T-cell (primary cell): Measurements from ENCODE around the gene PARD3B. TPM values are rescaled to one million over a fixed set of nuclear protein-coding genes. Genes with fewer than 3 reads are reported as not detected.

Experiments
- ATAC-seq, 4 experiments: fragments of 200-7000 bp in 3 of 4; fragments of 150-1000 bp in 1 of 4; cut with Tn5 transposase; replicated peaks in 1 of 4; 1 replicate in 3 of 4; 2 replicates in 1 of 4; pipeline ENCODE4 v1.10.0; 2021; ENCODE audit warnings: moderate library complexity in 3 of 4, mild to moderate bottlenecking in 2 of 4, moderate number of reproducible peaks in 1 of 4
- CTCF ChIA-PET, 2 donors: fragments of 300-600 bp; sonication (Branson Sonifier 250); formaldehyde crosslinking; loops; one replicate each; lab custom pipeline; 2022; ENCODE audit warnings: antibody characterized with exemption in 2 of 2; lab: Charles Lee
- POLR2A ChIA-PET, 2 donors: fragments of 300-600 bp; sonication (Branson Sonifier 250); formaldehyde crosslinking; loops; one replicate each; lab custom pipeline; 2022; ENCODE audit warnings: antibody characterized with exemption in 2 of 2; lab: Charles Lee
- DNase-seq, 35 experiments: peaks; one replicate each; pipeline versions ENCODE4 v3.0.0 to v3.0.0-alpha.2; 2013 to 2023
- H3K27ac ChIP-seq: one replicate; pipeline ENCODE4 v1.5.1; 2013; ENCODE audit warnings: low read length
- H3K27me3 ChIP-seq, 2 experiments: replicated peaks in 1 of 2; 1 replicate in 1 of 2; 2 replicates in 1 of 2; pipeline versions ENCODE4 v1.6.1 to v1.7.0; 2013; ENCODE audit warnings: low read length in 1 of 2, mixed read lengths in 1 of 2; ENCODE audit not compliant: control insufficient read depth in 2 of 2, insufficient read depth in 2 of 2; ENCODE audit errors: extremely low read depth in 1 of 2
- H3K36me3 ChIP-seq, 2 donors: 1 replicate in 1 of 2; 2 replicates in 1 of 2; pipeline versions ENCODE4 v1.6.1 to v1.7.0; 2013; ENCODE audit warnings: low read length in 1 of 2; ENCODE audit not compliant: control insufficient read depth in 2 of 2, insufficient read depth in 1 of 2; ENCODE audit errors: extremely low read depth in 1 of 2
- H3K4me1 ChIP-seq, 2 experiments: 1 replicate in 1 of 2; 2 replicates in 1 of 2; pipeline versions ENCODE4 v1.6.1 to v1.7.0; 2013; ENCODE audit warnings: low read length in 2 of 2, mixed read lengths in 1 of 2; ENCODE audit not compliant: insufficient read depth in 2 of 2, control insufficient read depth in 1 of 2; ENCODE audit errors: extremely low read depth in 1 of 2
- H3K4me3 ChIP-seq, 2 donors: 1 replicate in 1 of 2; 2 replicates in 1 of 2; pipeline versions ENCODE4 v1.5.1 to v1.7.0; 2013; ENCODE audit warnings: mild to moderate bottlenecking in 2 of 2, low read length in 1 of 2, moderate library complexity in 1 of 2; ENCODE audit not compliant: control insufficient read depth in 1 of 2; ENCODE audit errors: extremely low read depth in 1 of 2
- H3K9me3 ChIP-seq: 2 replicates; pipeline ENCODE4 v1.7.0; 2013
- H3K27ac Mint-ChIP-seq, 2 donors: one replicate each; pipeline ENCODE4 v1.8.0; 2020 to 2021; ENCODE audit warnings: mild to moderate bottlenecking in 2 of 2, mixed read lengths in 2 of 2
- H3K27me3 Mint-ChIP-seq, 2 donors: one replicate each; pipeline ENCODE4 v1.8.0; 2021 to 2022; ENCODE audit warnings: mixed read lengths in 2 of 2
- H3K36me3 Mint-ChIP-seq: one replicate; pipeline ENCODE4 v1.8.0; 2021; ENCODE audit warnings: mixed read lengths
- H3K4me1 Mint-ChIP-seq, 3 donors: one replicate each; pipeline ENCODE4 v1.8.0; 2020 to 2022; ENCODE audit warnings: mixed read lengths in 3 of 3, mild to moderate bottlenecking in 1 of 3
- H3K4me3 Mint-ChIP-seq, 3 donors: one replicate each; pipeline ENCODE4 v1.8.0; 2020 to 2022; ENCODE audit warnings: mild to moderate bottlenecking in 3 of 3, mixed read lengths in 3 of 3, moderate library complexity in 3 of 3
- H3K9me3 Mint-ChIP-seq, 3 donors: one replicate each; pipeline ENCODE4 v1.8.0; 2020 to 2022; ENCODE audit warnings: mixed read lengths in 3 of 3
- WGBS: methylation state at CpG from one replicate; pipeline ENCODE4 v1.1.5; 2013; ENCODE audit warnings: missing lambda C conversion rate; ENCODE audit not compliant: insufficient coverage; 5-methylcytosine and 5-hydroxymethylcytosine counted together
- total RNA-seq, 35 experiments: library from RNA in 6 of 35; stranded (reverse) in 6 of 35; fragments of 120-200 nt in 1 of 35; gene quantifications; one replicate each; pipeline versions ENCODE4 v1.2.1 to v1.2.4 and lab custom pipeline; 2013 to 2026

Gene PARD3B
- total RNA-seq, 5 donors from 2014 or later (not counting 1 experiment from before 2014, with no cell fraction given): 0.75 to 2.0 (median 1.6) TPM

GRCh38 chr2:205025580-205026240 is 480.4 kb downstream of the PARD3B start:
- Mint-ChIP-seq H3K36me3 (no peaks in the 10 kb centered on the region), H3K27ac (peak overlapping the region; percentile 7 to 15), H3K9me3 (no peaks in the 10 kb centered on the region), H3K4me3 (peak overlapping the region in 1 of 3 donors; percentile 55), H3K27me3 (no peaks in the 10 kb centered on the region), H3K4me1 (peaks cover 24 to 32% (median 26%) of the 10 kb centered on the region in 3 donors)
- no peak for DNase-seq
- H3K27ac ChIP-seq: no peak overlapping the region
- no peaks in the 10 kb centered on the region for H3K9me3 ChIP-seq
- WGBS: 78% methylated on average over 5 of the region's 11 CpGs
- POLR2A ChIA-PET: no interaction called here
- CTCF ChIA-PET: no interaction called here
- peaks cover 0 to 16% of the 10 kb centered on the region in 2 experiments for H3K4me1 ChIP-seq
- no peak overlapping the region for H3K4me3 ChIP-seq
- ATAC-seq: no peak
- H3K27me3 ChIP-seq: no peaks in the 10 kb centered on the region
- no peaks in the 10 kb centered on the region for H3K36me3 ChIP-seq

- Mint-ChIP-seq H3K4me3 (no peak overlapping the region), H3K27me3 (no peaks in the 10 kb centered on the region), H3K9me3 (no peaks in the 10 kb centered on the region), H3K27ac (no peak overlapping the region), H3K36me3 (no peaks in the 10 kb centered on the region), H3K4me1 (peaks cover 33 to 53% (median 39%) of the 10 kb centered on the region in 3 donors)
- no peak overlapping the region for H3K4me3 ChIP-seq
- peaks cover 0 to 26% of the 10 kb centered on the region in 2 experiments for H3K4me1 ChIP-seq
- no peaks in the 10 kb centered on the region for H3K36me3 ChIP-seq
- ATAC-seq: no peak
- H3K27me3 ChIP-seq: no peaks in the 10 kb centered on the region
- POLR2A ChIA-PET: no interaction called here
- 100% methylated on average over 1 of the region's 1 CpG for WGBS
- CTCF ChIA-PET: no interaction called here
- no peaks in the 10 kb centered on the region for H3K9me3 ChIP-seq
- H3K27ac ChIP-seq: no peak overlapping the region
- no peak for DNase-seq
Observed at GRCh38 chr2:205030695-205031094, 485.4 kb downstream of the PARD3B start.

- Mint-ChIP-seq H3K4me3 (no peak overlapping the region), H3K27ac (no peak overlapping the region), H3K4me1 (peaks cover 26 to 40% (median 31%) of the 10 kb centered on the region in 3 donors), H3K36me3 (no peaks in the 10 kb centered on the region), H3K27me3 (no peaks in the 10 kb centered on the region), H3K9me3 (no peaks in the 10 kb centered on the region)
- CTCF ChIA-PET: no interaction called here
- no peaks in the 10 kb centered on the region for H3K36me3 ChIP-seq
- H3K9me3 ChIP-seq: no peaks in the 10 kb centered on the region
- no peak for DNase-seq
- H3K27me3 ChIP-seq: no peaks in the 10 kb centered on the region
- H3K4me3 ChIP-seq: no peak overlapping the region
- 78% methylated on average over 4 of the region's 4 CpGs for WGBS
- H3K27ac ChIP-seq: no peak overlapping the region
- ATAC-seq: no peak
- peaks cover 0 to 18% of the 10 kb centered on the region in 2 experiments for H3K4me1 ChIP-seq
- POLR2A ChIA-PET: interaction anchor here in 1 of 2 donors (0.5 kb wide), 1 partner anchor 613 kb away, joined by 4 read pairs; no protein-coding TSS in a partner anchor
Observed at GRCh38 chr2:205032093-205032551, 486.8 kb downstream of the PARD3B start.

- ChIA-PET CTCF (no interaction called here), POLR2A (interaction anchor here in 1 of 2 donors (0.5 kb wide), 1 partner anchor 247 kb away, joined by 3 read pairs; no protein-coding TSS in a partner anchor)
- 38% methylated on average over 2 of the region's 2 CpGs for WGBS
- H3K4me1 ChIP-seq: peaks cover 0 to 18% of the 10 kb centered on the region in 2 experiments
- H3K27me3 ChIP-seq: no peaks in the 10 kb centered on the region
- no peak for ATAC-seq
- H3K4me3 Mint-ChIP-seq: no peak overlapping the region
- H3K27ac Mint-ChIP-seq: peak overlapping the region; percentile 48 to 72
- H3K9me3 ChIP-seq: no peaks in the 10 kb centered on the region
- peaks cover 26 to 38% (median 31%) of the 10 kb centered on the region in 3 donors for H3K4me1 Mint-ChIP-seq
- no peaks in the 10 kb centered on the region for H3K36me3 Mint-ChIP-seq
- H3K36me3 ChIP-seq: no peaks in the 10 kb centered on the region
- H3K27ac ChIP-seq: no peak overlapping the region
- no peak for DNase-seq
- H3K4me3 ChIP-seq: no peak overlapping the region
- H3K9me3 Mint-ChIP-seq: no peaks in the 10 kb centered on the region
- no peaks in the 10 kb centered on the region for H3K27me3 Mint-ChIP-seq
Observed at GRCh38 chr2:205033431-205033830, 488.2 kb downstream of the PARD3B start.

GRCh38 chr2:205034034-205034433 is 488.8 kb downstream of the PARD3B start:
- WGBS: no CpG with 5 or more reads among the region's 4 CpGs
- Histone ChIP-seq H3K4me3 (no peak overlapping the region), H3K27ac (no peak overlapping the region), H3K9me3 (no peaks in the 10 kb centered on the region), H3K27me3 (no peaks in the 10 kb centered on the region), H3K36me3 (no peaks in the 10 kb centered on the region), H3K4me1 (peaks cover 0 to 15% of the 10 kb centered on the region in 2 experiments)
- ChIA-PET POLR2A (interaction anchor here in 1 of 2 donors (0.5 kb wide), 1 partner anchor 248 kb away, joined by 3 read pairs; no protein-coding TSS in a partner anchor), CTCF (interaction anchor here in 1 of 2 donors (0.5 kb wide), 2 partner anchors 66 to 647 kb away, joined by 3 to 7 read pairs; no protein-coding TSS in a partner anchor)
- H3K9me3 Mint-ChIP-seq: no peaks in the 10 kb centered on the region
- H3K36me3 Mint-ChIP-seq: no peaks in the 10 kb centered on the region
- H3K27ac Mint-ChIP-seq: peak overlapping the region; percentile 48 to 72
- no peaks in the 10 kb centered on the region for H3K27me3 Mint-ChIP-seq
- ATAC-seq (peak; percentile 81 to 88 (median 84)), DNase-seq (peak in 1 of 35 experiments; percentile 21)
- H3K4me3 Mint-ChIP-seq: peak overlapping the region in 1 of 3 donors; percentile 7
- H3K4me1 Mint-ChIP-seq: peaks cover 25 to 32% (median 29%) of the 10 kb centered on the region in 3 donors

- Histone ChIP-seq H3K4me3 (no peak overlapping the region), H3K27ac (no peak overlapping the region), H3K9me3 (no peaks in the 10 kb centered on the region), H3K4me1 (no peaks in the 10 kb centered on the region), H3K27me3 (no peaks in the 10 kb centered on the region), H3K36me3 (no peaks in the 10 kb centered on the region)
- Mint-ChIP-seq H3K9me3 (peaks cover 0 to 2% (median 0%) of the 10 kb centered on the region in 3 donors), H3K4me3 (no peak overlapping the region), H3K27ac (peak overlapping the region in 1 of 2 donors; percentile 22), H3K4me1 (peaks cover 4 to 20% (median 7%) of the 10 kb centered on the region in 3 donors), H3K36me3 (no peaks in the 10 kb centered on the region), H3K27me3 (no peaks in the 10 kb centered on the region)
- CTCF ChIA-PET: no interaction called here
- no peak for DNase-seq
- POLR2A ChIA-PET: no interaction called here
- WGBS: no CpG with 5 or more reads among the region's 1 CpG
- ATAC-seq: no peak
Observed at GRCh38 chr2:205040323-205040722, 495.0 kb downstream of the PARD3B start.
